Measurements from ENCODE around the gene CROCC2.

The CROCC2 gene

GRCh38 chr2:240933048-240933965, 27.2 kb downstream of the CROCC2 start:
- H3K27ac ChIP-seq: no peak overlapping the region
- TF ChIP-seq ZFX (IDR thresholded peaks at IDR 0.05): no peak
- TF ChIP-seq CTCF (conservative IDR thresholded peaks at IDR 0.05): no peak

- no peak for TF ChIP-seq ZFX (IDR thresholded peaks at IDR 0.05)
- TF ChIP-seq CTCF (conservative IDR thresholded peaks at IDR 0.05): no peak
- H3K27ac ChIP-seq: no peak overlapping the region
Measured at GRCh38 chr2:240933966-240934700, 28.0 kb downstream of the CROCC2 start.

- no peak for TF ChIP-seq CTCF (conservative IDR thresholded peaks at IDR 0.05)
- TF ChIP-seq ZFX (IDR thresholded peaks at IDR 0.05): no peak
Measured at GRCh38 chr2:240934701-240935102, 28.6 kb downstream of the CROCC2 start.

DNA sequence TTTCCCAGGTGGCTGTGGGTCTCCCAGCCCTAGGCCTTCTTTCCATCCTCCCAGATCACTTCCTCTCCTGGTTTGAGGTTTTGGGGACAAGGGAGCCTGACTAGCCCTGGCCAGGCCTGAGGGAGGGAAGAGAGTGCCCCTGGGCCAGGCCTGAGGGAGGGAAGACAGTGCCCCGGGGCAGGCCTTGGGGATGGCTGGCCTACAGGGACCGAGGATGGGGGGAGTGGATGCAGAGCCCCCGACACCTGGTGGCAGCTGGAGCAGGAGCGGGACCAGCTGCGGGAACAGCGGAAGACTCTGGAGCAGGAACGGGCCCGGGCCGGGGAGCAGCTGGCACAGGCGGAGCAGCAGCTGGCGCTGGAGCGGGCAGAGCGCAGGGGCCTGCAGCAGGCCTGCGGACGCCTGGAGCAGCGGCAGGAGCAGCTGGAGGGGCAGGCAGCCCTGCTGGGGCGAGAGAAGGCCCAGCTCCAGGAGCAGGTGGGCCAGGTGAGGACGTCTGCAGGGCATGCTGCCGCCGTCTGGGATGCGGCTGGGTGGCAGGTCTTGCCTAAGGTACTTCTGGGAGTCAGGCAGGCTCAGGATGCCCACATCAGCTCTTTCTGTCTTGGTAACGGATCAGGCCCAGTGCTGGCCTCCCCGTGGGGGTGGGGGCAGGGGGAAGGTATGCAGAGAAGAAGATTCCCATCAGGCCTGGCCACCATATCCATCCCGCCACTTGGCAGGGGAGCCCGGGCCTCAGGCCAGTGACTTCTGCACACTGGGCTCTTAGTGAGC, 29.2 kb downstream of the CROCC2 start:
- H3K27ac ChIP-seq: no peak overlapping the region
- no peak for TF ChIP-seq ZFX (IDR thresholded peaks at IDR 0.05)
- TF ChIP-seq CTCF (conservative IDR thresholded peaks at IDR 0.05): no peak

More at GRCh38 chr2:240934701-240935102, 28.6 kb downstream of the CROCC2 start:
- no peak overlapping the region for H3K27ac ChIP-seq

DNA sequence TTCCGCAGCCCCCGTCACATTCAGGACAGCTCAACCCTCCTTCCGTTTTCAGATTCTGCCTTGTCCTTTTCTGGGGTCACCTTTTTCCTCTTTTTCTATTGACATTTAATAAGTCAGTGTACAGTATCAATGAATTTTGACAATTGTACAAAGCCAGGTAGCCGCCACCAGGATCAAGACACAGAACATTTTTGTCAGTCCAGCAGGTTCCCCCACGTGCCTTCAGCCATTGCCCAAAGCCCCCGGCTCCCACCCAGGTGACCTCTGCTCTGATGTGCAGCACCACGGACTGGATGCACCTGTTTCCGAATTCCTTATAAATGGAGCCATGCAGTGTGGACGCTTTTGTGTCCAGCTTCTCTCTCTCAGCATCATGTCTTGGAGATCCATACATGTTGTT, 30.0 kb downstream of the CROCC2 start:
- no peak for TF ChIP-seq ZFX (IDR thresholded peaks at IDR 0.05)
- no peak for TF ChIP-seq CTCF (conservative IDR thresholded peaks at IDR 0.05)
- no peak overlapping the region for H3K27ac ChIP-seq

- H3K27ac ChIP-seq: no peak overlapping the region
- no peak for TF ChIP-seq ZFX (IDR thresholded peaks at IDR 0.05)
- TF ChIP-seq CTCF (conservative IDR thresholded peaks at IDR 0.05): no peak
Measured at GRCh38 chr2:240946046-240946445, 39.9 kb downstream of the CROCC2 start.
